ENCODE measurements around the gene PTPN9. TPM values are rescaled to one million over a fixed set of nuclear protein-coding genes. Genes with fewer than 3 reads are reported as not detected.
A peak's percentile ranks its signal among the peaks of the same experiment; 100 is the strongest.

PTPN9 gene
- total and polyA plus RNA-seq, 2 of the 13 experiments (the other 11 are each of a cell fraction or from before 2014, with no cell fraction given) = 16.6 to 19.9 TPM

DNA sequence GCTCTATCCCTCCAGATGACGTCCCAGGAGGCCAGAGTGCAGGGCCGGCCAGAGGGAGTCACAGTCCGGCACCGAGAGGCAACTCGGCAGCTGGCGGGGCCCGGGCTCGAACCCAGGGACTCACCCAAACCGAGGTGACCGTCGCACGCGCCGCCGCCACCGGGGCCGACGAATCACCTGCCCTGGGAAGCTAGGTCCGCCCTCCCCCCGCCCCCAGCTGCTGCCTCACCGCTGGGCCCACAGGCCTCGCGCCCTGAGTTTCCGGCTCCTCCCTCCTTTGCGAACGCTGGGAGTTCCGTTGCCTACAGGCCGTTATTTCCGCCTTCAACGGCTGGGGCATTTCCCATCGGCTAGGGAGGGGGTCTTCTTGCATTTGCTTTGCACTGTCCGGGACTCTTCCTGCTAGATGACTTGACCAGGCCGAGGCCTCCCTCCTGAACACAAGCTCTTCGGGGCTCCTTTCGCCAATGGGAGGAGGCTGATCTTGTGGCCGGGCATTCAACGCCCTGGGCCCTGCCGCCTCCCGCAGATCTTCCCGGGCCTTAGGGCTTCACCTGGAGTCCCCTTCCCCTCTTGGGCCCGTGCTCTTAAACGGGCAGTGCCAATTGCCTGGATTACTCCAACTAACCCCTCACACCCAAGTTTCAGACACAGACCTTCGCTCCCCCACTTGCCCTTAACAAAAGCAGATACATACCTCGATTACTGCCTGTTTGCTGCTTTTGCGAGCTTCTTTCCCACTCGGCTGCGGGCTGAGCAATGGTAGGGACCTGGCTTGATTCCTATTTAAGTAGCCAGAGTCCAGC is 46.6 kb upstream of the PTPN9 start, which contains the start of gene SNUPN (continued):
- TF ChIP-seq ZNF614 (CRISPR knock-in tag; IDR thresholded peaks at IDR 0.05; ENCODE audit: borderline replicate concordance) (peak; percentile 63; the same call in 1 of the 2 replicates), ZNF562 (CRISPR knock-in tag; IDR thresholded peaks at IDR 0.05; ENCODE audit: borderline replicate concordance) (no peak), HNF1B (CRISPR knock-in tag; IDR thresholded peaks at IDR 0.05) (no peak), AHDC1 (CRISPR knock-in tag; IDR thresholded peaks at IDR 0.05; ENCODE audit: borderline replicate concordance) (peak; percentile 65; the same call in 1 of the 2 replicates), ZNF761 (CRISPR knock-in tag; conservative IDR thresholded peaks at IDR 0.05) (peak; percentile 51), ZNF549 (CRISPR knock-in tag; IDR thresholded peaks at IDR 0.05) (0 out of 2 replicates have a peak, but pooled peaks have one; percentile 27), ZZZ3 (CRISPR knock-in tag; IDR thresholded peaks at IDR 0.05; ENCODE audit: borderline replicate concordance) (0 out of 2 replicates have a peak, but pooled peaks have one; percentile 33), ZNF121 (CRISPR knock-in tag; IDR thresholded peaks at IDR 0.05) (0 out of 2 replicates have a peak, but pooled peaks have one; percentile 7), TRIM22 (IDR thresholded peaks at IDR 0.05) (no peak), ZNF776 (CRISPR knock-in tag; IDR thresholded peaks at IDR 0.05) (peak; percentile 42), SMC3 (IDR thresholded peaks at IDR 0.05; ENCODE audit: low read length) (no peak), PTBP1 (IDR thresholded peaks at IDR 0.05; ENCODE audit: low read depth, low read length, poor library complexity, severe bottlenecking) (no peak), ZNF839 (CRISPR knock-in tag; IDR thresholded peaks at IDR 0.05; ENCODE audit: borderline replicate concordance) (no peak), ZNF550 (CRISPR knock-in tag; IDR thresholded peaks at IDR 0.05; ENCODE audit: borderline replicate concordance) (no peak)
- TF ChIP-seq, protein P1, sequence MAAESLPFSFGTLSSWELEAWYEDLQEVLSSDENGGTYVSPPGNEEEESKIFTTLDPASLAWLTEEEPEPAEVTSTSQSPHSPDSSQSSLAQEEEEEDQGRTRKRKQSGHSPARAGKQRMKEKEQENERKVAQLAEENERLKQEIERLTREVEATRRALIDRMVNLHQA (CRISPR knock-in tag; IDR thresholded peaks at IDR 0.05) = no peak
- TF ChIP-seq, protein P2, sequence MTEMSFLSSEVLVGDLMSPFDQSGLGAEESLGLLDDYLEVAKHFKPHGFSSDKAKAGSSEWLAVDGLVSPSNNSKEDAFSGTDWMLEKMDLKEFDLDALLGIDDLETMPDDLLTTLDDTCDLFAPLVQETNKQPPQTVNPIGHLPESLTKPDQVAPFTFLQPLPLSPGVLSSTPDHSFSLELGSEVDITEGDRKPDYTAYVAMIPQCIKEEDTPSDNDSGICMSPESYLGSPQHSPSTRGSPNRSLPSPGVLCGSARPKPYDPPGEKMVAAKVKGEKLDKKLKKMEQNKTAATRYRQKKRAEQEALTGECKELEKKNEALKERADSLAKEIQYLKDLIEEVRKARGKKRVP (CRISPR knock-in tag; IDR thresholded peaks at IDR 0.05) = no peak
- TF ChIP-seq, protein P3, sequence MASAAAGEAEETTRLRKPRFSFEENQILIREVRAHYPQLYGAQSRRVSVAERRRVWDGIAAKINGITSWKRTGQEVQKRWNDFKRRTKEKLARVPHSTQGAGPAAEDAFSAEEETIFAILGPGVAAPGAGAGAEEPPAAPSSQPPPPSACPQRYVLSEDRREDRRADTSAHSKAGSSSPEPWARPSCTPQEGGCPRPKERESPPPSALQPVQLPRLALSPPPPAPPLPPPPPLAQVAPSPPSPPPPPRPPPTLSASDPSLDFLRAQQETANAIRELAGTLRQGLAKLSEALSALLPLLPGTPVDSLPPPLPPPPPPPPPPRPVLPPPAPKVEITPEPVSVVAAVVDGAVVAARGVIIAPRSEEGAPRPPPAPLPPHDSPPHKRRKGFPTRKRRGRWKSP (CRISPR knock-in tag; IDR thresholded peaks at IDR 0.05) = peak; percentile 47; the same call in 1 of the 2 replicates

All from HepG2 (cell line).